IgD-negative memory B cell (primary cell): ENCODE measurements around the gene GATAD2A. TPM values are rescaled to one million over a fixed set of nuclear protein-coding genes. Genes with fewer than 3 reads are reported as not detected.
A peak's percentile ranks its signal among the peaks of the same experiment; 100 is the strongest.

Source experiments
- H3K27ac Mint-ChIP-seq, 3 donors: one replicate each; pipeline ENCODE4 v1.8.0; 2020 to 2022; ENCODE audit warnings: mild to moderate bottlenecking in 3 of 3, mixed read lengths in 3 of 3, moderate library complexity in 1 of 3
- H3K27me3 Mint-ChIP-seq: one replicate; pipeline ENCODE4 v1.8.0; 2021; ENCODE audit warnings: mixed read lengths
- H3K36me3 Mint-ChIP-seq: one replicate; pipeline ENCODE4 v1.8.0; 2020; ENCODE audit warnings: mild to moderate bottlenecking, mixed read lengths
- H3K4me1 Mint-ChIP-seq, 3 donors: one replicate each; pipeline ENCODE4 v1.8.0; 2020 to 2022; ENCODE audit warnings: mixed read lengths in 3 of 3, mild to moderate bottlenecking in 1 of 3
- H3K4me3 Mint-ChIP-seq, 4 donors: one replicate each; pipeline ENCODE4 v1.8.0; 2020 to 2022; ENCODE audit warnings: mild to moderate bottlenecking in 4 of 4, mixed read lengths in 4 of 4, moderate library complexity in 3 of 4
- H3K9me3 Mint-ChIP-seq, 3 donors: one replicate each; pipeline ENCODE4 v1.8.0; 2020 to 2021; ENCODE audit warnings: mixed read lengths in 3 of 3, mild to moderate bottlenecking in 1 of 3
- polyA plus RNA-seq: library from polyadenylated mRNA; unstranded; fragments of 300-500 nt; fragmentation: Illumina TruSeq; gene quantifications from one replicate; pipeline ENCODE4 v1.2.3, GENCODE V29; 2021

GATAD2A gene
- polyA plus RNA-seq, 1 donor from 2014 or later: 16.6 TPM

GRCh38 chr19:19487950-19488874, 82.7 kb downstream of the GATAD2A start:
- H3K9me3 Mint-ChIP-seq: no peaks in the 10 kb centered on the region
- peak overlapping the region in 2 of 4 donors; percentile 79 to 83 for H3K4me3 Mint-ChIP-seq
- H3K27me3 Mint-ChIP-seq: no peaks in the 10 kb centered on the region
- H3K4me1 Mint-ChIP-seq: peaks cover 28 to 41% (median 36%) of the 10 kb centered on the region in 3 donors
- peak overlapping the region; percentile 94 to 98 (median 98) for H3K27ac Mint-ChIP-seq
- peaks cover 3% of the 10 kb centered on the region for H3K36me3 Mint-ChIP-seq

- Mint-ChIP-seq H3K27me3 (no peaks in the 10 kb centered on the region), H3K36me3 (peaks cover 3% of the 10 kb centered on the region), H3K4me1 (peaks cover 28 to 41% (median 36%) of the 10 kb centered on the region in 3 donors), H3K27ac (peak overlapping the region; percentile 94 to 98 (median 98)), H3K9me3 (no peaks in the 10 kb centered on the region), H3K4me3 (peak overlapping the region; percentile 48 to 83 (median 76))
These were observed 83.6 kb downstream of the GATAD2A start for GRCh38 chr19:19488875-19489690.

GRCh38 chr19:19489804-19490204, 84.3 kb downstream of the GATAD2A start:
- H3K9me3 Mint-ChIP-seq: no peaks in the 10 kb centered on the region

GRCh38 chr19:19490214-19490968, 84.9 kb downstream of the GATAD2A start:
- peak overlapping the region; percentile 94 to 98 (median 98) for H3K27ac Mint-ChIP-seq
- H3K9me3 Mint-ChIP-seq: no peaks in the 10 kb centered on the region
- no peaks in the 10 kb centered on the region for H3K27me3 Mint-ChIP-seq
- peaks cover 22 to 34% (median 29%) of the 10 kb centered on the region in 3 donors for H3K4me1 Mint-ChIP-seq
- peak overlapping the region in 2 of 4 donors; percentile 52 to 79 for H3K4me3 Mint-ChIP-seq
- peaks cover 3% of the 10 kb centered on the region for H3K36me3 Mint-ChIP-seq

More at GRCh38 chr19:19489804-19490204, 84.3 kb downstream of the GATAD2A start:
- peaks cover 28 to 40% (median 35%) of the 10 kb centered on the region in 3 donors for H3K4me1 Mint-ChIP-seq
- H3K4me3 Mint-ChIP-seq: peak overlapping the region in 3 of 4 donors; percentile 73 to 83 (median 79)
- peak overlapping the region; percentile 94 to 98 (median 98) for H3K27ac Mint-ChIP-seq
- peaks cover 3% of the 10 kb centered on the region for H3K36me3 Mint-ChIP-seq
- H3K27me3 Mint-ChIP-seq: no peaks in the 10 kb centered on the region

- no peaks in the 10 kb centered on the region for H3K27me3 Mint-ChIP-seq
- no peak overlapping the region for H3K4me3 Mint-ChIP-seq
- peaks cover 3% of the 10 kb centered on the region for H3K36me3 Mint-ChIP-seq
- H3K4me1 Mint-ChIP-seq: peaks cover 20 to 31% (median 25%) of the 10 kb centered on the region in 3 donors
- no peak overlapping the region for H3K27ac Mint-ChIP-seq
- H3K9me3 Mint-ChIP-seq: no peaks in the 10 kb centered on the region
These were observed 86.0 kb downstream of the GATAD2A start for GRCh38 chr19:19491321-19492025.

- no peaks in the 10 kb centered on the region for H3K27me3 Mint-ChIP-seq
- H3K4me3 Mint-ChIP-seq: no peak overlapping the region
- no peaks in the 10 kb centered on the region for H3K9me3 Mint-ChIP-seq
- peaks cover 3% of the 10 kb centered on the region for H3K36me3 Mint-ChIP-seq
- H3K4me1 Mint-ChIP-seq: peaks cover 20 to 31% (median 25%) of the 10 kb centered on the region in 3 donors
- no peak overlapping the region for H3K27ac Mint-ChIP-seq
These were observed 86.6 kb downstream of the GATAD2A start for GRCh38 chr19:19492026-19492610.

- Mint-ChIP-seq H3K9me3 (no peaks in the 10 kb centered on the region), H3K27ac (no peak overlapping the region), H3K36me3 (no peaks in the 10 kb centered on the region), H3K4me1 (peaks cover 15 to 17% (median 16%) of the 10 kb centered on the region in 3 donors), H3K4me3 (no peak overlapping the region), H3K27me3 (no peaks in the 10 kb centered on the region)
These were observed 88.5 kb downstream of the GATAD2A start for GRCh38 chr19:19493841-19494546.

GRCh38 chr19:19495614-19496603, 90.4 kb downstream of the GATAD2A start:
- no peak overlapping the region for H3K27ac Mint-ChIP-seq
- H3K27me3 Mint-ChIP-seq: no peaks in the 10 kb centered on the region
- H3K4me1 Mint-ChIP-seq: no peaks in the 10 kb centered on the region
- no peak overlapping the region for H3K4me3 Mint-ChIP-seq
- H3K9me3 Mint-ChIP-seq: no peaks in the 10 kb centered on the region
- H3K36me3 Mint-ChIP-seq: no peaks in the 10 kb centered on the region

- Mint-ChIP-seq H3K36me3 (no peaks in the 10 kb centered on the region), H3K4me1 (no peaks in the 10 kb centered on the region), H3K27me3 (no peaks in the 10 kb centered on the region), H3K4me3 (no peak overlapping the region), H3K27ac (no peak overlapping the region), H3K9me3 (no peaks in the 10 kb centered on the region)
These were observed 92.9 kb downstream of the GATAD2A start for GRCh38 chr19:19498255-19498991.

GRCh38 chr19:19499272-19499995, 94.0 kb downstream of the GATAD2A start:
- H3K36me3 Mint-ChIP-seq: no peaks in the 10 kb centered on the region
- no peak overlapping the region for H3K4me3 Mint-ChIP-seq
- H3K27me3 Mint-ChIP-seq: no peaks in the 10 kb centered on the region
- no peaks in the 10 kb centered on the region for H3K9me3 Mint-ChIP-seq
- H3K4me1 Mint-ChIP-seq: no peaks in the 10 kb centered on the region
- H3K27ac Mint-ChIP-seq: no peak overlapping the region

- Mint-ChIP-seq H3K27ac (peak overlapping the region in 1 of 3 donors; percentile 31), H3K9me3 (no peaks in the 10 kb centered on the region), H3K4me3 (no peak overlapping the region), H3K4me1 (no peaks in the 10 kb centered on the region), H3K27me3 (no peaks in the 10 kb centered on the region), H3K36me3 (no peaks in the 10 kb centered on the region)
These were observed 95.6 kb downstream of the GATAD2A start for GRCh38 chr19:19500975-19501644.
